ENCODE data around the gene ZNF408. TPM values are rescaled to one million over a fixed set of nuclear protein-coding genes. Genes with fewer than 3 reads are reported as not detected.

The ZNF408 gene
- total and polyA plus RNA-seq, 2 of the 13 experiments (the other 11 are each of a cell fraction or from before 2014, with no cell fraction given) = 11.2 to 12.5 TPM

DNA sequence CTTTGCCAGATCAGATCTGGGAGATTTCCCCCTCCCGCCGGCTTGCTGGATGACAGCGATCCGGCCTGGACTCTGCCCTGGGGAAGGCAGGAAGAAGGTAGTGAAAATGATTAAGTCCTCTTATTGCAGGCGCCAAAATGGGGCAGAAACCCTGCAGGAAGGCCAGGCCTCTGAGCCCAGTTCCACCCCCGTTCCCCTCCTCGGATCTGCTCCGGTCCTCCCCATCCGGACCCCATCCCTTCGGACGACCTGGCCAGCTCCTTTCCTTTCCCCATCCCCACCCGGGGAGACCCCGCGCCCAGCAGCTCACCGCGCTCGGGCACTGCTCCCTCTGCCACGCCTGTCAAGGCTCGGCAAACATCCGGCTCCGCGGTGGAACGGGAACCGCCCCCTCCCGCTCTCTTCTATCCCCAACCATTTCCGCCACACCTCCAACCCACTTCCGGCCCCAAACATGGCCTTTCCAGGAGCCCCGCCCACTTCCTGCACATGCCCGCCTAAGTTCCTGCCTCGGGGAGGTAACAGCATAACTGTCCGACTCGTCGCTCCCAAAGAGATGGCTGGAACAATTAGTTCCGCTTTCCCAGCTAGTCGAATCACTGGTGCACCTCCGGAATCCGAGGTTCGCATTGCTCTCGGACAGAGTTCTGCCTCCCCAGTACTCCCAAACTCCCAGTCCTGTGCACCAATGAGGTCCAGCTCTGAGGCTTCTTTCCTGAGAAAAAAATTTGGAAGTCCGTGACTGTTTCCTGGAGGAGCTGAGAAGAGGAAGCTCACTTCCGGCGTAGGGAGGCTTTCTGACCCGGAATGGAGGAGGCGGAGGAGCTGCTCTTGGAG, at the start of gene ZNF408, which contains the start of gene ARHGAP1 (continued):
- TF ChIP-seq, protein P1, sequence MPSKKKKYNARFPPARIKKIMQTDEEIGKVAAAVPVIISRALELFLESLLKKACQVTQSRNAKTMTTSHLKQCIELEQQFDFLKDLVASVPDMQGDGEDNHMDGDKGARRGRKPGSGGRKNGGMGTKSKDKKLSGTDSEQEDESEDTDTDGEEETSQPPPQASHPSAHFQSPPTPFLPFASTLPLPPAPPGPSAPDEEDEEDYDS (CRISPR knock-in tag; IDR thresholded peaks at IDR 0.05) = peak; percentile 85; the same call in 1 of the 2 replicates
- TF ChIP-seq, protein P2, sequence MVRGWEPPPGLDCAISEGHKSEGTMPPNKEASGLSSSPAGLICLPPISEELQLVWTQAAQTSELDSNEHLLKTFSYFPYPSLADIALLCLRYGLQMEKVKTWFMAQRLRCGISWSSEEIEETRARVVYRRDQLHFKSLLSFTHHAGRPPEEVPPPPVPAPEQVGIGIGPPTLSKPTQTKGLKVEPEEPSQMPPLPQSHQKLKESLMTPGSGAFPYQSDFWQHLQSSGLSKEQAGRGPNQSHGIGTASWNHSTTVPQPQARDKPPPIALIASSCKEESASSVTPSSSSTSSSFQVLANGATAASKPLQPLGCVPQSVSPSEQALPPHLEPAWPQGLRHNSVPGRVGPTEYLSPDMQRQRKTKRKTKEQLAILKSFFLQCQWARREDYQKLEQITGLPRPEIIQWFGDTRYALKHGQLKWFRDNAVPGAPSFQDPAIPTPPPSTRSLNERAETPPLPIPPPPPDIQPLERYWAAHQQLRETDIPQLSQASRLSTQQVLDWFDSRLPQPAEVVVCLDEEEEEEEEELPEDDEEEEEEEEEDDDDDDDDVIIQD (CRISPR knock-in tag; IDR thresholded peaks at IDR 0.05; ENCODE audit: low read depth) = peak; percentile 56; the same call in 1 of the 2 replicates
- TF ChIP-seq HNRNPL (IDR thresholded peaks at IDR 0.05; ENCODE audit: low read depth, low read length) (0 out of 2 replicates have a peak, but pooled peaks have one; percentile 64), ZBTB7A (CRISPR knock-in tag; IDR thresholded peaks at IDR 0.05) (no peak; the same call in 1 of the 2 replicates), ZNF660 (CRISPR knock-in tag; IDR thresholded peaks at IDR 0.05; ENCODE audit: borderline replicate concordance, low read depth) (no peak), PRPF4 (IDR thresholded peaks at IDR 0.05; ENCODE audit: low read depth, low read length, poor library complexity, severe bottlenecking) (no peak), ATF7 (IDR thresholded peaks at IDR 0.05) (no peak), ATF7 (CRISPR knock-in tag; IDR thresholded peaks at IDR 0.05) (no peak; the same call in 1 of the 2 replicates), ZNF124 (CRISPR knock-in tag; IDR thresholded peaks at IDR 0.05) (peak; percentile 88), ATRX (CRISPR knock-in tag; IDR thresholded peaks at IDR 0.05; ENCODE audit: borderline replicate concordance) (no peak), ZNF24 (IDR thresholded peaks at IDR 0.05) (peak; percentile 76), GATAD1 (CRISPR knock-in tag; IDR thresholded peaks at IDR 0.05) (peak; percentile 97), REPIN1 (CRISPR knock-in tag; IDR thresholded peaks at IDR 0.05; ENCODE audit: borderline replicate concordance, low read depth) (peak; percentile 91), CHCHD3 (CRISPR knock-in tag; IDR thresholded peaks at IDR 0.05) (0 out of 2 replicates have a peak, but pooled peaks have one; percentile 67), ZNF816 (CRISPR knock-in tag; IDR thresholded peaks at IDR 0.05; ENCODE audit: borderline replicate concordance) (peak; percentile 22; the same call in 1 of the 2 replicates), ZNF317 (CRISPR knock-in tag; IDR thresholded peaks at IDR 0.05) (peak; percentile 80)
- TF ChIP-seq, protein P3, sequence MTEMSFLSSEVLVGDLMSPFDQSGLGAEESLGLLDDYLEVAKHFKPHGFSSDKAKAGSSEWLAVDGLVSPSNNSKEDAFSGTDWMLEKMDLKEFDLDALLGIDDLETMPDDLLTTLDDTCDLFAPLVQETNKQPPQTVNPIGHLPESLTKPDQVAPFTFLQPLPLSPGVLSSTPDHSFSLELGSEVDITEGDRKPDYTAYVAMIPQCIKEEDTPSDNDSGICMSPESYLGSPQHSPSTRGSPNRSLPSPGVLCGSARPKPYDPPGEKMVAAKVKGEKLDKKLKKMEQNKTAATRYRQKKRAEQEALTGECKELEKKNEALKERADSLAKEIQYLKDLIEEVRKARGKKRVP (CRISPR knock-in tag; IDR thresholded peaks at IDR 0.05) = no peak
- TF ChIP-seq, protein P4, sequence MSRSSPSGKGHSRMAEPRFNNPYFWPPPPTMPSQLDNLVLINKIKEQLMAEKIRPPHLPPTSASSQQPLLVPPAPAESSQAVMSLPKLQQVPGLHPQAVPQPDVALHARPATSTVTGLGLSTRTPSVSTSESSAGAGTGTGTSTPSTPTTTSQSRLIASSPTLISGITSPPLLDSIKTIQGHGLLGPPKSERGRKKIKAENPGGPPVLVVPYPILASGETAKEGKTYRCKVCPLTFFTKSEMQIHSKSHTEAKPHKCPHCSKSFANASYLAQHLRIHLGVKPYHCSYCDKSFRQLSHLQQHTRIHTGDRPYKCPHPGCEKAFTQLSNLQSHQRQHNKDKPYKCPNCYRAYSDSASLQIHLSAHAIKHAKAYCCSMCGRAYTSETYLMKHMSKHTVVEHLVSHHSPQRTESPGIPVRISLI (CRISPR knock-in tag; IDR thresholded peaks at IDR 0.05; ENCODE audit: borderline replicate concordance) = peak; percentile 9; the same call in 1 of the 2 replicates
- TF ChIP-seq, protein P5, sequence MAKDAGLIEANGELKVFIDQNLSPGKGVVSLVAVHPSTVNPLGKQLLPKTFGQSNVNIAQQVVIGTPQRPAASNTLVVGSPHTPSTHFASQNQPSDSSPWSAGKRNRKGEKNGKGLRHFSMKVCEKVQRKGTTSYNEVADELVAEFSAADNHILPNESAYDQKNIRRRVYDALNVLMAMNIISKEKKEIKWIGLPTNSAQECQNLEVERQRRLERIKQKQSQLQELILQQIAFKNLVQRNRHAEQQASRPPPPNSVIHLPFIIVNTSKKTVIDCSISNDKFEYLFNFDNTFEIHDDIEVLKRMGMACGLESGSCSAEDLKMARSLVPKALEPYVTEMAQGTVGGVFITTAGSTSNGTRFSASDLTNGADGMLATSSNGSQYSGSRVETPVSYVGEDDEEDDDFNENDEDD (CRISPR knock-in tag; IDR thresholded peaks at IDR 0.05; ENCODE audit: borderline replicate concordance) = peak; percentile 55; the same call in 1 of the 2 replicates
- TF ChIP-seq, protein P6, sequence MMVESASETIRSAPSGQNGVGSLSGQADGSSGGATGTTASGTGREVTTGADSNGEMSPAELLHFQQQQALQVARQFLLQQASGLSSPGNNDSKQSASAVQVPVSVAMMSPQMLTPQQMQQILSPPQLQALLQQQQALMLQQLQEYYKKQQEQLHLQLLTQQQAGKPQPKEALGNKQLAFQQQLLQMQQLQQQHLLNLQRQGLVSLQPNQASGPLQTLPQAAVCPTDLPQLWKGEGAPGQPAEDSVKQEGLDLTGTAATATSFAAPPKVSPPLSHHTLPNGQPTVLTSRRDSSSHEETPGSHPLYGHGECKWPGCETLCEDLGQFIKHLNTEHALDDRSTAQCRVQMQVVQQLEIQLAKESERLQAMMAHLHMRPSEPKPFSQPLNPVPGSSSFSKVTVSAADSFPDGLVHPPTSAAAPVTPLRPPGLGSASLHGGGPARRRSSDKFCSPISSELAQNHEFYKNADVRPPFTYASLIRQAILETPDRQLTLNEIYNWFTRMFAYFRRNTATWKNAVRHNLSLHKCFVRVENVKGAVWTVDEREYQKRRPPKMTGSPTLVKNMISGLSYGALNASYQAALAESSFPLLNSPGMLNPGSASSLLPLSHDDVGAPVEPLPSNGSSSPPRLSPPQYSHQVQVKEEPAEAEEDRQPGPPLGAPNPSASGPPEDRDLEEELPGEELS (CRISPR knock-in tag; IDR thresholded peaks at IDR 0.05) = peak; percentile 69
